Adrenal gland (tissue), 12 donors: Measurements from ENCODE around the gene OBP2B. TPM values are rescaled to one million over a fixed set of nuclear protein-coding genes. Genes with fewer than 3 reads are reported as not detected.
"Not testable (repeated sequence)": the region's sequence is repeated elsewhere in the genome, so short reads cannot be mapped to it uniquely, and the experiment has no call there.

Experiments used
- DNase-seq, 7 donors: peaks; one replicate each; pipeline ENCODE4 v3.0.0-alpha.2; 2019 to 2020
- H3K27ac ChIP-seq, 5 donors: fragments of 200-600 bp; sonication (generic) in 4 of 5; 1 replicate in 3 of 5; 2 replicates in 2 of 5; pipeline versions ENCODE4 v1.5.1 to v1.8.0; 2016 to 2020; ENCODE audit warnings: mild to moderate bottlenecking in 1 of 5
- H3K27me3 ChIP-seq: fragments of 200-600 bp; 2 replicates; pipeline ENCODE4 v1.8.0; 2021
- H3K36me3 ChIP-seq, 2 donors: fragments of 200-600 bp; replicated peaks in 1 of 2; 1 replicate in 1 of 2; 2 replicates in 1 of 2; pipeline versions ENCODE4 v1.5.1 to v1.8.0; 2018 to 2022
- H3K4me1 ChIP-seq, 2 donors: fragments of 200-600 bp; replicated peaks in 1 of 2; 1 replicate in 1 of 2; 2 replicates in 1 of 2; pipeline versions ENCODE4 v1.5.1 to v1.8.0; 2018 to 2021
- H3K4me3 ChIP-seq, 4 donors: fragments of 200-600 bp; sonication (generic) in 3 of 4; one replicate each; pipeline ENCODE4 v1.5.1; 2016 to 2018
- H3K9me3 ChIP-seq, 3 donors: fragments of 200-600 bp; sonication (generic) in 1 of 3; replicated peaks in 1 of 3; 1 replicate in 2 of 3; 2 replicates in 1 of 3; pipeline versions ENCODE4 v1.5.1 to v1.8.0; 2016 to 2021
- CTCF ChIP-seq, 6 experiments: fragments of 450-650 bp in 4 of 6; fragments of 200-600 bp in 2 of 6; sonication (generic) in 1 of 6; IDR thresholded peaks; 1 replicate in 5 of 6; 2 replicates in 1 of 6; pipeline versions ENCODE4 v1.5.1 to v1.8.0; 2016 to 2021; ENCODE audit warnings: antibody characterized with exemption in 6 of 6, mild to moderate bottlenecking in 2 of 6, moderate library complexity in 1 of 6
- POLR2A ChIP-seq, 2 donors: fragments of 450-650 bp; IDR thresholded peaks; one replicate each; pipeline ENCODE4 v1.6.1; 2017; ENCODE audit warnings: antibody characterized with exemption in 2 of 2, mild to moderate bottlenecking in 2 of 2, moderate library complexity in 1 of 2
- WGBS, 4 donors: extraction: QIAGEN DNeasy Blood & Tissue Kit in 2 of 4; methylation state at CpG; one replicate each; pipeline versions ENCODE4 v1.1.5 to v1.1.7; 2013 to 2017; 5-methylcytosine and 5-hydroxymethylcytosine counted together
- intact Hi-C, 2 donors: fragments of 100-400 bp; cut with DNase I; formaldehyde crosslinking; loops; one replicate each; pipeline versions ENCODE4 v1.14.1 to v1.15.0; 2022 to 2023
- polyA plus RNA-seq, 3 donors: library from polyadenylated mRNA; stranded (reverse); fragments of 200-250 nt in 2 of 3; fragments of 350-450 nt in 1 of 3; fragmentation: Illumina TruSeq in 1 of 3; extraction: RNeasy Lipid Tissue Mini Kit (QIAGEN cat#74804) in 1 of 3; gene quantifications; one replicate each; pipeline ENCODE4 v1.2.3, GENCODE V29; 2013 to 2014
- total RNA-seq, 9 donors: library from RNA; depleted of rRNA in 4 of 9; stranded (reverse); fragments of >200 nt in 4 of 9; fragments of 120-200 nt in 1 of 9; fragmentation: NEBNext Ultra II Directional in 1 of 9; extraction: Animal tissue kit (Norgen Biotek cat#: 25700) in 1 of 9; gene quantifications; one replicate each; pipeline versions ENCODE4 v1.1.0 to v1.2.4, GENCODE V29; 2013 to 2023
- donor health status: healthy with polysubstance abuse.
- donor health status: Bipolar disorder and iron deficiency.
- donor health status: DM: yes; HTN: yes; CAD: no.
- donor health status: DM: no; HTN: no; CAD: no.
- donor health status: DM: no; HTN: no; CAD: no.
- donor health status: DM: yes; HTN: yes; CAD: no.

Gene OBP2B
- total and polyA plus RNA-seq, 12 donors = 0.11 to 0.32 TPM; not detected in 10

GRCh38 chr9:133238272-133238850 lies 29.3 kb upstream of the OBP2B start:
- no peaks in the 10 kb centered on the region for H3K27me3 ChIP-seq
- TF ChIP-seq CTCF (IDR thresholded peaks at IDR 0.05) (no peak), POLR2A (IDR thresholded peaks at IDR 0.05) (no peak)
- no peaks in the 10 kb centered on the region for H3K36me3 ChIP-seq
- WGBS, 4 donors = 11 to 16% (median 14%) methylated on average over 20 to 25 of the region's 25 CpGs
- intact Hi-C loops = loop anchor here in 1 of 2 donors (5.0 kb wide), 2 partner anchors 39 to 94 kb away; partner anchors contain the start of gene ABO
- peak; percentile 85 to 94 (median 90) for DNase-seq
- peak overlapping the region in 4 of 5 donors; percentile 22 to 85 (median 66) for H3K27ac ChIP-seq
- H3K4me1 ChIP-seq = peaks cover 0 to 7% of the 10 kb centered on the region in 2 donors
- no peaks in the 10 kb centered on the region for H3K9me3 ChIP-seq
- H3K4me3 ChIP-seq = peak overlapping the region in 2 of 4 donors; percentile 18 to 47

DNA sequence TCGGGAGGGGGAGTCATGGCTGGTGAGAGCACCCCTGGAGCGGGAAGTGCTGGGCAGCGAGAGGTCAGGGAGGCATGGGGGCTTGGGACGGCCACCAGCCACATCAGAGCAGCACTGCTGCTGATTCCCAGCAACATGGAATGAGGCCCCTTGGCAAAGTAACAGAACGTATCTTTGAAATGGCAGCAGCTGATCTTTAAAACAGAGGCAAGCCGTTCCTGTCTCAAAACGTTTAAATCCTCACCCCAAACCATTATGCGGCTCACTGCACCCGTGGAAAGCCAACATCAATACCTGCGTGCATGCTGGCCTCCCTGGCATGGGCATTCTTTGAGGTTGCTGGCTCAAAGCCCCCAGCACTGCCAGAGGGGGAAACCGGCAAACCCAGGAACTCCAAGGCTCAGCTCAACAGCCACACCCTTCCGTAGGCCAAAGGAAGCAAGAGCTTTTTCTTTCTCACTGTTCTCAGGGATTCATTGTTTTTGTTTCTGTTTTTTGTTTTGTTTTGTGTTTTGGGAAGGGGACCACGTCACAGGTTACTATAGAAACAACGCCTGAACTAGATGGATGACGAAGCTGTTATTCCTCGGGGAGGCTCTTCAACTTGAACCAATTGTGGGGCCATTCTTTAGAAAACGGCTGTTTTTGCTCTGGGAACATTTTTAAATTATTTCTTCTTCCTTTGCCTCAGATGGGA lies 28.1 kb upstream of the OBP2B start:
- Histone ChIP-seq H3K27me3 (no peaks in the 10 kb centered on the region), H3K9me3 (no peaks in the 10 kb centered on the region), H3K4me1 (peaks cover 0 to 7% of the 10 kb centered on the region in 2 donors), H3K27ac (peak overlapping the region in 2 of 5 donors; percentile 68 to 82), H3K4me3 (no peak overlapping the region), H3K36me3 (no peaks in the 10 kb centered on the region)
- WGBS, 4 donors = 64 to 77% (median 72%) methylated on average over 14 to 17 of the region's 17 CpGs
- no peak for TF ChIP-seq POLR2A (IDR thresholded peaks at IDR 0.05)
- no peak for TF ChIP-seq CTCF (IDR thresholded peaks at IDR 0.05)
- intact Hi-C loops = loop anchor here in 1 of 2 donors (5.0 kb wide), 2 partner anchors 40 to 95 kb away; partner anchors contain the start of gene ABO
- DNase-seq = no peak

DNA sequence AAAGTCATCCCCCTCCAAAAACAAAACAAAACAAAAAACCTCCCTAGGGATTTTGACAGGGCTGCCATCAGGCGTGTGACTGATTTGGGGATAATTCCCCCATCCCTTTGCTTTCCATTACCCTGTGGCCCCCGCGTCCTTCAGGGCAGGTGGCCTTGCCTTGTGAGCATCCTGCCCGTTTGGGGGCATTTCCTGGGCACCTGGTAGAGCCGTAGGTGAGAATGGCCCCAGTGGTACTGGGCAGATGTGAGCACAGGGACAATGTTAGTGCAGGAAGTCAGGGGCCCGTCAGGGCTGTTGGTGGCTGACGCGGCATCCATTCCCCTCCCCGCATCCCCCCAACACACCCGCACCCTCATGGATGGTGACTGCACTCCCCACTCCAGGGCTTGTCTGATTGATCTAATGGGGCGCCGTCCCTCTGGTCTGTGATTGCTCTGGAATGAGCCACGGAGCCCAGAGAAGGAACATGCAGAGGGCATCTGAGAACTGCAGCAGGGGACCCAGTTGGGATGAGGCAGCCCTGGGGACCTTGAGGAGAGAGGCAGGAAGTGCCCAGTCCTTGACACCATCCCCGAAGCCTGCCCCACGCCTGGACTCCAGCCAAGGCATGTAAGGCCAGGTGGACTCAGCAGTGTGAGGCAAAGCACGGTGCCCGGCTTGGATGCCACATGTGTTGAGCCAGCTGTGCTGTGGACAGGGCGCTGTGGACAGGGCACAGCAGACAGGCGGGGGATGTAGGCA lies 27.4 kb upstream of the OBP2B start:
- H3K27me3 ChIP-seq, H3K4me3 ChIP-seq, H3K36me3 ChIP-seq, H3K9me3 ChIP-seq, DNase-seq, H3K4me1 ChIP-seq: not testable (repeated sequence)
- 72 to 81% (median 77%) methylated on average over 7 to 19 of the region's 19 CpGs for WGBS, 4 donors
- intact Hi-C loops = loop anchor here in 1 of 2 donors (5.0 kb wide), 2 partner anchors 41 to 96 kb away; partner anchors contain the start of gene ABO
- peak overlapping the region in 2 of 5 donors; percentile 68 to 82 for H3K27ac ChIP-seq

DNA sequence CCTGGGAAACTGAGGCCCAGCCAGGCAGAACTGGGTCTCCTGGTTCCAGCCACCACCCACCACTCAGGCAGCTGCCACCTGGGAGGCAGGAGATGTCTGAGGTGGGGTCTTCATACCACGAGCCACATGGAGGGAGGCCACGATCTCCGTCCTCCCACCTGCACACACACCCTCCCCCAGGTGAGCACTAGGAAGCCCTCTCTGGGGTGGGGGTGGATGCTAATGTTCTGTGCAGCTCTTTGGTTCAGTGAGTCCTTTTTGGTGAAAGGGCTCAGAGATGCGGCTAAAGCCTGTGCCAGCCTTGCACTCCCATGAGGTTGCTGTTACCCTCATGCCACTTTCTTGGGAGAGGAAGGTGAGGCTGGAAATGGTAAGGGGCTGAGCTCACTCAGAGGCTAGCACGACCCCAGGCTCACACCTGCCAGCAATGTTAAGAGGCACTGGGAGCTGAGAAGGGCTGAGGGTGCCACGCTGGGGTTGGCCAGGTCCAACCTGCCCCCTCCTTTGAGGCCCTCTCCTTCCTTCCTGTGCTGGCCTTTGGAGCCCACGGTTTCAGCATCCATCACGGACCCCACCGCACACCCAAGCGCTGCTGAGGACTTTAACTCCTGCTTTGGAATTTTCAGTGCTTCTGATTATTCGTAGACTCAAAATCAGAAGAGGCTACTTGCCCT lies 26.6 kb upstream of the OBP2B start:
- no peaks in the 10 kb centered on the region for H3K9me3 ChIP-seq
- WGBS, 4 donors = 80 to 86% (median 84%) methylated on average over 7 to 11 of the region's 11 CpGs
- TF ChIP-seq CTCF (IDR thresholded peaks at IDR 0.05) (no peak), POLR2A (IDR thresholded peaks at IDR 0.05) (no peak)
- H3K4me3 ChIP-seq = no peak overlapping the region
- no peaks in the 10 kb centered on the region for H3K27me3 ChIP-seq
- H3K4me1 ChIP-seq = peaks cover 0 to 7% of the 10 kb centered on the region in 2 donors
- intact Hi-C loops = loop anchor here in 1 of 2 donors (5.0 kb wide), 2 partner anchors 42 to 97 kb away; partner anchors contain the start of gene ABO
- H3K36me3 ChIP-seq = no peaks in the 10 kb centered on the region
- DNase-seq = no peak
- no peak overlapping the region for H3K27ac ChIP-seq
